Putamen (tissue), 1 donor: ENCODE results near the gene PPARD.
"Not testable (repeated sequence)": the region's sequence is repeated elsewhere in the genome, so short reads cannot be mapped to it uniquely, and the experiment has no call there.

Source experiments
- DNase-seq: peaks from one replicate; pipeline ENCODE4 v3.0.0-alpha.2; 2016; ENCODE audit warnings: low spot score

Gene PPARD

GRCh38 chr6:35406711-35407485 lies 64.5 kb downstream of the PPARD start:
- no peak for DNase-seq

DNA sequence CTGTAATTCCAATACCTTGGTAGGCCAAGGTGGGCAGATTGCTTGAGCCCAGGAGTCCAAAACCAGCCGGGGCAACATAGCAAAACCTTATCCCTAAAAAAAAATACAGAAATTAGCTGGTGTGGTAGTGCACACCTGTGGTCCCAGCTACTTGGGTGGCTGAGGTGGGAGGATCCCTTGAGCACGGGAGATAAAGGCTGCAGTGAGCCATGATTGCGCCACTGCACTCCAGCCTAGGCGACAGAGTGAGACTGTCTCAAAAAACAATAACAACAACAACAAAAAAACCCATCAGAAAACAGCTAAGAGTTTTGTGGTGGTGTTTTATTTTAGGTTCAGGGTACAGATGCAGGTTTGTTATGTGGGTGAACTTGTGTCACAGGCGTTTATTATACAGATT lies 66.9 kb downstream of the PPARD start:
- DNase-seq: no peak

DNA sequence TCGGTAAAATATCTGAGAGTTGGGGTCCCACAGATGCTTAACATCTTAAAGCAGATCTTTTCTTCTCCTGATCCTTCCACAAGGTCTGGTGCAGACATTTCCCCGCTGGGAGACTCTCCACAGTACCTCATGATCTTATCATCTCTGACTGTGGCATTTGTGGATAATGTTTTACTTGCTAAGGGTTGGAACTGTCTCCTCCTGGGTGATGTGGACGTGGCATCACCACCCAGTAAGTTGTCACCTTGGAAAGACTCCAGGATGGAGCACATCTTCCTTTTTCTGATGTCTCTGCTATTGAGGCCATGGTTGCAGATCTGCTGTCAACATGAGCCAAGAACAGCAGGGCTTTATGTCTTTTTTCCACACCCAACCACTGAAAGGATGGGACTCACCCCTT lies 67.8 kb downstream of the PPARD start:
- DNase-seq: no peak

- DNase-seq: no peak
These were observed 68.7 kb downstream of the PPARD start for GRCh38 chr6:35411066-35411465.

- no peak for DNase-seq
These were observed 69.7 kb downstream of the PPARD start for GRCh38 chr6:35412102-35412501.

DNA sequence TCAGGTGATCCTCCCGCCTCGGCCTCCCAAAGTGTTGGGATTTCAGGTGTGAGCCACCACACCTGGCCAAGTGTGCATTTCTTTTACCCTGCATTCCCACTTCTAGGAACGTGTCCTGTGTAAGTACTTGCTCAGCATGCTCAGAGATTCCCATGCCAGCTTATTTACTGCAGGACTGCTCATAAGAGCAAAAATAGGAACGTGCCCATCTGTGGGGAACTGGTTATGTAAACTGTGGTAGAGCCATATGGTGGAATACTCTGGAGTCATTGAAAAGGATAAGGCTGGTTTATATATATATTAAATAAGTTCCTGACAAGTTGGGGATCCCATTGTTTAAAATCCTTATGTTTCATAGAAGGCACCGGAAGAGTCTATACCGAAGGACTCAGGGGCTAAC lies 71.6 kb downstream of the PPARD start:
- no peak for DNase-seq

DNA sequence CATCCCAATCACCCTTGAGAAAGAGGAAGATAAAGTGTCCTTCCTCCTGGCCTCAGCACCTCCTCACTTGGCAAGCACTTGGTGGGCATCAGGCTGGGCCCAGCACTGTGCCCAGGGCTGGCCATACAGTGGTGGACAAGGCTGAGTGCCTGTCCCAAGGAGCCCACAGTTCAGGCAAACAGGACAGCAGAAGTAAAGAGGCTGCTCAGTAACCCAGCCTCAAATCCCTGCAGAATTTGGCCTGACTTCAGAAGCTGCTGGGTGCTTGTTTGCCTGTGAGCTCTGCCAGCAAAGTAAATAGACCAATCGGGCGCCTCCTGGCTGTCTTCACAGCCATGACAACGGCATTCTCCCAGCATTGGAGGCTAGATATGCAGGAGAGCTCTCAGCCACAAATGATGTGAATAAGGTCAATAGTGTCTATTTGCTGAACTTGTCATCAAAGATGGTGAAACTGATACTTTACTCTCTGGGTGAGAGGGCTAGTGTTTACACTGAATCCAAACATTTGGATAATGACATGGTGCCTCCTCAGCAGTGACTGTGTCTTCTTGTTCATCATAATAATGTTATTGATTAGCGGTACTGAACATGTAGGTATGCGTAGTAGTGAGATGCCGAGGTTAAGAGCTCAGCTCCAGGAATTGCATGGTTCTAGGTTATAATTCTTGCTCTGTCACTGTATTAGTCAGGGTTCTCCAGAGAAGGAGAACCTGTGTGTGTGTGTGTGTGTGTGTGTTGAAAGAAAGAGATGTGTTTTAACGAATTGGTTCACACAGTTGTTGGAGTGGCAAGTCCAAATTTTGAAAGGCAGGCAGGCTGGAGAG lies 72.9 kb downstream of the PPARD start:
- DNase-seq: peak; percentile 89

- DNase-seq: peak; percentile 33
These were observed 75.8 kb downstream of the PPARD start for GRCh38 chr6:35417979-35418661.

GRCh38 chr6:35419417-35419816 lies 77.1 kb downstream of the PPARD start:
- DNase-seq: no peak

GRCh38 chr6:35419961-35420360 lies 77.6 kb downstream of the PPARD start:
- DNase-seq: no peak

DNA sequence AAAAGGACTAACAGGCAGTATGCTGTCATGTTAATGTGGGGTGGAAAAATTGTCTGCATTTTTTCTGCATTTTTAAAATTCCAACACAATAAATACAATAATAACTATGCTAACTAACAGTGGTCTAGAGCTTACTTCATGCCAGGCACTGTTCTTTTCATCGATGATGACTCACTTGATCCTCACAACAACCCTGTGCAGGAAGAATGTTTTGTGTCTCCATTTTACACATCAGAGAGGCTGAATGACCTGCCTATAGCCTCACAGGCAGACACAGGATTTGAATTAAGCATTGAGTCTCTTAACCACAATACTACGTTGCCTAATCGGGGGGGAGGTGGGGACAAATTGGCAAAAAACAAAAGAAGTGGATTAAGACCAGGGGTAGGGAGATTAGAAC lies 82.9 kb downstream of the PPARD start:
- no peak for DNase-seq

DNA sequence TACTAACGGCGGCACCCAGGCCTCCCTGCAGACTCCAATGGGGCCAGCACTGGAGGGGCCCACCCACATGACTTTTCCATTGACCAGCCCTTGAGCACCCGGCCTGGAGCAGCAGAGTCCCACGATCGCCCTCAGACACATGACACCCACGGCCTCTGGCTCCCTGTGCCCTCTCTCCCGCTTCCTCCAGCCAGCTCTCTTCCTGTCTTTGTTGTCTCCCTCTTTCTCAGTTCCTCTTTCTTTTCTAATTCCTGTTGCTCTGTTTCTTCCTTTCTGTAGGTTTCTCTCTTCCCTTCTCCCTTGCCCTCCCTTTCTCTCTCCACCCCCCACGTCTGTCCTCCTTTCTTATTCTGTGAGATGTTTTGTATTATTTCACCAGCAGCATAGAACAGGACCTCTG lies 83.7 kb downstream of the PPARD start:
- no peak for DNase-seq

DNA sequence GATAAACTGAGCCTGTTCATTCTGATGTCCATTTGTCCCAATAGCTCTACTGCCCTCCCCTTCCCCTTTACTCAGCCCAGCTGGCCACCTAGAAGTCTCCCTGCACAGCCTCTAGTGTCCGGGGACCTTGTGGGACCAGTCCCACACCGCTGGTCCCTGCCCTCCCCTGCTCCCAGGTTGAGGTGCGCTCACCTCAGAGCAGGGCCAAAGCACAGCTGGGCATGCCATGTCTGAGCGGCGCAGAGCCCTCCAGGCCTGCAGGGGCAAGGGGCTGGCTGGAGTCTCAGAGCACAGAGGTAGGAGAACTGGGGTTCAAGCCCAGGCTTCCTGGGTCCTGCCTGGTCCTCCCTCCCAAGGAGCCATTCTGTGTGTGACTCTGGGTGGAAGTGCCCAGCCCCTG lies 85.1 kb downstream of the PPARD start:
- no peak for DNase-seq

- DNase-seq: no peak
These were observed 85.5 kb downstream of the PPARD start for GRCh38 chr6:35427851-35428321.

DNA sequence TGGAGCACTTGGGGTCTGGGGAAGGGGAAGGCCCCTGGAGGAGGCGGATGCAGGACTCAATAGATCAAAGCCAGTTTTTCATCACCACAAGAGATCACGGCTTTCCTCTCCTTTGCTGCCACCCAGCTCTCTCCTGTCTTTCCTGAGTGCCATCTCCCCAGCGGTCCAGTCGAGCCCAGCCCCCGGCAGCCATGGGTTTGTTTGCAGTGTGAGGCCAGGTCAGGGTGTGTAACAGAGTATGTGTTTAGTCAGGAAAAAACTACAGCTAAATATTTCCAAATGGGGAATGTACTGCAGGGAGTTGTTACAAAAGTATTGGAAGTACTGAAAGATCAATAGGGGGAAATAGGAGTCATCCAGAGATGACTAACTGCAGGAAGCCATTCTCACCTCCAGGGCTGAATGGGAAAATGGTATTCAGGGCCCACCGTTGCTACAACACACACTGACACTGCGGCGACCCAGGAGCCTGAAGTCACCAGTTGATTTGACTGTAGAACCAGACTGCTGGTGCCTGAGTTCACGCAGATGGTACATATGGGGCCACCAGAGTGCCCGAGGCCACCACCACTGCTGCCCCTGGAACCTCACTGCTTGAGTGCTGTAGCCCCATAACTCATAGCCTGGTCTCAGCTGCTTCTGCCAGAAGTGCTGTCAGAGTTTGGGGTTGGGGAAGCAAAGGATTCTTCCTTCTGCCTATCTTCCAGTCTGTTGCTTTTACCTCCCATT lies 86.2 kb downstream of the PPARD start:
- no peak for DNase-seq

- no peak for DNase-seq
These were observed 87.1 kb downstream of the PPARD start for GRCh38 chr6:35429463-35429862.

- DNase-seq: no peak
These were observed 89.9 kb downstream of the PPARD start for GRCh38 chr6:35432291-35432690.

- not testable (repeated sequence) for DNase-seq
These were observed 90.3 kb downstream of the PPARD start for GRCh38 chr6:35432702-35433101.

GRCh38 chr6:35435074-35435837 lies 92.9 kb downstream of the PPARD start:
- no peak for DNase-seq

GRCh38 chr6:35436071-35436857 lies 93.9 kb downstream of the PPARD start:
- no peak for DNase-seq
